ENCODE results near the gene SPRR2D. TPM values are rescaled to one million over a fixed set of nuclear protein-coding genes. Genes with fewer than 3 reads are reported as not detected.

Gene SPRR2D
- total and polyA plus RNA-seq, 2 donors from 2014 or later = not detected

GRCh38 chr1:153030895-153031294 is 10.0 kb downstream of the SPRR2D start, which contains the start of gene SPRR1B:
TSS of gene SPRR1B (plus strand) at chr1:153031203. CDS start at chr1:153032346, 1,143 bp downstream.
- Histone ChIP-seq H3K27me3 (ENCODE audit: control insufficient read depth, insufficient read depth, low read length) (no peaks in the 10 kb centered on the region), H3K4me3 (ENCODE audit: low read length in 3 of 3) (no peak within 1 kb of the TSS), H3K9ac (ENCODE audit: low read length in 3 of 3) (no peak within 1 kb of the TSS), H3K4me1 (ENCODE audit: control insufficient read depth in 2 of 3, insufficient read depth in 2 of 3, low read depth in 1 of 3, low read length in 3 of 3) (no peaks in the 10 kb centered on the region), H3K36me3 (ENCODE audit: control insufficient read depth in 2 of 3, insufficient read depth in 3 of 3, low read length in 3 of 3) (no peaks in the 10 kb centered on the region), H3K27ac (ENCODE audit: low read depth in 2 of 2, low read length in 2 of 2) (no peak within 1 kb of the TSS), H3K9me3 (ENCODE audit: control insufficient read depth in 2 of 3, insufficient read depth in 1 of 3, low read length in 3 of 3) (no peaks in the 10 kb centered on the region)
- FAIRE-seq = no peak
- intact Hi-C loops (cut with DNase I) = no loop called here
- no peak for DNase-seq
- TF ChIP-seq CTCF (IDR thresholded peaks at IDR 0.05; ENCODE audit: borderline replicate concordance, extremely low read depth, insufficient read depth) = no peak

GRCh38 chr1:153028766-153029165 is 12.2 kb downstream of the SPRR2D start:
- intact Hi-C loops (cut with DNase I) = no loop called here
- no peak for DNase-seq
- no peaks in the 10 kb centered on the region for H3K4me1 ChIP-seq (ENCODE audit: control insufficient read depth in 2 of 3, insufficient read depth in 2 of 3, low read depth in 1 of 3, low read length in 3 of 3)
- H3K9me3 ChIP-seq (ENCODE audit: control insufficient read depth in 2 of 3, insufficient read depth in 1 of 3, low read length in 3 of 3) = no peaks in the 10 kb centered on the region
- H3K4me3 ChIP-seq (ENCODE audit: low read length in 3 of 3) = no peak overlapping the region
- H3K36me3 ChIP-seq (ENCODE audit: control insufficient read depth in 2 of 3, insufficient read depth in 3 of 3, low read length in 3 of 3) = no peaks in the 10 kb centered on the region
- H3K27ac ChIP-seq (ENCODE audit: low read depth in 2 of 2, low read length in 2 of 2) = no peak overlapping the region
- no peaks in the 10 kb centered on the region for H3K27me3 ChIP-seq (ENCODE audit: control insufficient read depth, insufficient read depth, low read length)
- TF ChIP-seq CTCF (IDR thresholded peaks at IDR 0.05; ENCODE audit: borderline replicate concordance, extremely low read depth, insufficient read depth) = no peak
- H3K9ac ChIP-seq (ENCODE audit: low read length in 3 of 3) = no peak overlapping the region
- no peak for FAIRE-seq

- Histone ChIP-seq H3K9me3 (ENCODE audit: control insufficient read depth in 2 of 3, insufficient read depth in 1 of 3, low read length in 3 of 3) (no peaks in the 10 kb centered on the region), H3K27ac (ENCODE audit: low read depth in 2 of 2, low read length in 2 of 2) (no peak overlapping the region), H3K36me3 (ENCODE audit: control insufficient read depth in 2 of 3, insufficient read depth in 3 of 3, low read length in 3 of 3) (no peaks in the 10 kb centered on the region), H3K27me3 (ENCODE audit: control insufficient read depth, insufficient read depth, low read length) (no peaks in the 10 kb centered on the region), H3K9ac (ENCODE audit: low read length in 3 of 3) (no peak overlapping the region), H3K4me1 (ENCODE audit: control insufficient read depth in 2 of 3, insufficient read depth in 2 of 3, low read depth in 1 of 3, low read length in 3 of 3) (no peaks in the 10 kb centered on the region), H3K4me3 (ENCODE audit: low read length in 3 of 3) (no peak overlapping the region)
- intact Hi-C loops (cut with DNase I) = no loop called here
- no peak for FAIRE-seq
- DNase-seq = no peak
- no peak for TF ChIP-seq CTCF (IDR thresholded peaks at IDR 0.05; ENCODE audit: borderline replicate concordance, extremely low read depth, insufficient read depth)
These were observed 15.1 kb downstream of the SPRR2D start for GRCh38 chr1:153025797-153026196.

- no peak for FAIRE-seq
- no peak for DNase-seq
- H3K9ac ChIP-seq (ENCODE audit: low read length in 3 of 3) = no peak overlapping the region
- TF ChIP-seq CTCF (IDR thresholded peaks at IDR 0.05; ENCODE audit: borderline replicate concordance, extremely low read depth, insufficient read depth) = no peak
- no peak overlapping the region for H3K4me3 ChIP-seq (ENCODE audit: low read length in 3 of 3)
- no peaks in the 10 kb centered on the region for H3K36me3 ChIP-seq (ENCODE audit: control insufficient read depth in 2 of 3, insufficient read depth in 3 of 3, low read length in 3 of 3)
- intact Hi-C loops (cut with DNase I) = no loop called here
- H3K27me3 ChIP-seq (ENCODE audit: control insufficient read depth, insufficient read depth, low read length) = no peaks in the 10 kb centered on the region
- H3K27ac ChIP-seq (ENCODE audit: low read depth in 2 of 2, low read length in 2 of 2) = no peak overlapping the region
- no peaks in the 10 kb centered on the region for H3K4me1 ChIP-seq (ENCODE audit: control insufficient read depth in 2 of 3, insufficient read depth in 2 of 3, low read depth in 1 of 3, low read length in 3 of 3)
- no peaks in the 10 kb centered on the region for H3K9me3 ChIP-seq (ENCODE audit: control insufficient read depth in 2 of 3, insufficient read depth in 1 of 3, low read length in 3 of 3)
These were observed 16.5 kb downstream of the SPRR2D start for GRCh38 chr1:153024413-153024812.

All from kidney (tissue), 14 donors.